ENCODE data around the gene MELTF.

Gene MELTF

GRCh38 chr3:196969134-196969659 is 60.4 kb downstream of the MELTF start:
- DNase-seq (ENCODE audit: low read depth in 3 of 3, low spot score in 1 of 3), result no peak

GRCh38 chr3:196968233-196969133 is 61.1 kb downstream of the MELTF start, which contains the start of gene PIGZ:
PIGZ (minus strand) TSS chr3:196968833; CDS start chr3:196952031, 16,802 bp downstream.
- DNase-seq (ENCODE audit: low read depth in 3 of 3, low spot score in 1 of 3), result peak in 1 of 3 donors; percentile 33

DNA sequence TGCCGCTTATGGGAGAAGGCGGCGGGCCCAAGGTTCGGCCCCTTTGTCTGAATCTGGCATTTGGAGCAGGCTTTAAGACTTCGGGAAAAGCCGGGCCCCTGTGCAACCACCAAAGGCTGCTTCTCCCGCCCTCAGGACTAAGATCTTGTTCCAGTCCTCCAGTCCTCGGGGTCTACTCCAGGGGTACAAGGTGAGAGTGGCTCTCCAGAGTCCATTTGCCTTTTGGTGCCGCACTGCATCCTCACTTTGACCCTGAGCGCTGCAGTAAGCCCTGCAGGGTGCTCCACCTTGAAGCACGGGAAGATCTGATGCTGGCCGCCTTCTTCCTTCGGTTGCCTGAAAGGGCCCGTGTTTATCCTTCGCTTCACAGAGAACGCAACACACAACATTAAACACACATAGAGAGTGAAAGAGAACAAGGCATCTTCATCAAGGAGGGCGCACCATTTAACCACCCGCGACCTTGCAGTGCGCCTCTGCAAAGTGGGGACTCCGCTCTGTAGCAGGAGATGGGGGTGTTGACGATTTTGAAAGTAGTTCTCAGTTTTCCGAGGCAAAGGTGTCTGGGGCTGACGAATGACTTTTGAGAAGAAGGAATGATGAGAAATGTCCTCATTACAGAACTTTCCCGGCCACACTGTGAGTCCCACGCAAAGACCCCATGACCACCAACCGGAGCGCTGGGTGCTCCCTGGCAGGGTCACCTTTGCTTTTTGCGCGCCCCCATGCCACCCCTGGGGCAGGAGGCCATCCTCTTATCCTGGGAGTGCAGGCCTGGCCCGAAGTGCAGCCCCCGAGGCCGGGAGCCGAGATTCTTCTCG is 62.0 kb downstream of the MELTF start:
- no peak for DNase-seq (ENCODE audit: low read depth in 3 of 3, low spot score in 1 of 3)

GRCh38 chr3:196966526-196967401 is 62.9 kb downstream of the MELTF start:
- no peak for DNase-seq (ENCODE audit: low read depth in 3 of 3, low spot score in 1 of 3)

- DNase-seq (ENCODE audit: low read depth in 3 of 3, low spot score in 1 of 3), result no peak
Observed at GRCh38 chr3:196965804-196966173, 63.8 kb downstream of the MELTF start.

GRCh38 chr3:196965112-196965803 is 64.4 kb downstream of the MELTF start:
- no peak for DNase-seq (ENCODE audit: low read depth in 3 of 3, low spot score in 1 of 3)

DNA sequence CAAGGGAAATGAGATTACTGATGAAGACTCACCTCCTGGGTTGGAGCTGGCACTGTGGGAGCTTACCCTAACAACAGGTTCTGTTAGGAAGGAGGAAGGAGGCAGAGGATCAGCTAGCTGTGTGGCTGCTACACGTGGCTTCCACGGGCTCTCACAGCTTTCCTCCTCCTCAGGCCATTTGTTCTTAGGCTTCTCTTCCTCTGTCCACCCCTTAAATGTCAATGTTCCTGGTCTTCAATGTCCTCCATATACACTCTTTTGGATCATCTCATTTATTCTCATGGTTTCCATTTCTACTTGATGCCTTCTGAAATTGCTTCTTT is 66.0 kb downstream of the MELTF start:
- DNase-seq (ENCODE audit: low read depth in 3 of 3, low spot score in 1 of 3), result no peak

DNA sequence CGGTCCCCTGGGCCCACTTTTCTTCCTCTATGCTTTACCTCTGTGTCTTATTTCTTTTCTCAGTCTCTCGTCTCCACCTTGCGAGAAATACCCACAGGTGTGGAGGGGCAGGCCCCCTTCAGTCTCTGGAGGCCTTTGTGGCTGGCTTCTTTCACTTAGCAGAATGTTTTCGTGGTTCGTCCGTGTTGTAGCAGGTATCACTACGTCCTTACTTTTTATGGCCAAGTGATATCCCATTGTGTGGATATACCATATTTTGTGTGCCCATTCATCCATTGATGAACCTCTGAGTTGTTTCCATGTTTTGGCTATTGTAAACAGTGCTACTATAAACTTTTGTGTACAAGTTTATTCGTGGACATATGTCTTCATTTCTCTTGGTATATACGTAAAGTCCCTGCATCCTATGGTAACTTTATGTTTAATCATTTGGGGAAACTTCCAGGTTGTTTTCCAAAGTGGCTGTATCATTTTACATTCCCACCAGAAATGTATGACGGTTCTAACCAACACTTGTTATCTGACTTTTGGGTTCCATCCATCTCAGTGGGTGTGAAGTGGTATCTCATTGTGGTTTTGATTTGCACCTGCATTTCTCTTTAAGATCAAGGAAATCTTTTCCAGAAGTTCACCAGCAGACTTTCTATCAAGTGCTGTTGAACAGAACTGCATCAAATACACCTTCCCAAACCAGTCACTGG is 66.5 kb downstream of the MELTF start:
- no peak for DNase-seq (ENCODE audit: low read depth in 3 of 3, low spot score in 1 of 3)

GRCh38 chr3:196962108-196962929 is 67.3 kb downstream of the MELTF start:
- no peak for DNase-seq (ENCODE audit: low read depth in 3 of 3, low spot score in 1 of 3)

DNA sequence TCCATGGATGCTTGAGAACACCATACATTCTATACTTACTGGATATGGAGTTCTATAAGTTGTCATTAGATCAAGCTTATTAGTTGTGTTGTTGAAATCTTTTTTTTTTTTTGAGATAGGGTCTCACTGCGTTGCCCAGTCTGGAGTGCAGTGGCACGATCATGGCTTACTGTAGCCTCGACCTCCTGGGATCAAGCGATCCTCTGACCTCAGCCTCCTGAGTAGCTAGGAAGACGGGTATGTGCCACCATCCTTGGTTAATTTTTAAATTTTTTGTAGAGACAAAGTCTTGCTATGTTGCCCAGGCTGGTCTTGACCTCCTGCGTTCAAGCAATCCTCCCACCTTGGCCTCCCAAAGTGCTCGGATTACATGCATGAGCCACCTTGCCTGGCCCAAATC is 74.8 kb downstream of the MELTF start:
- DNase-seq (ENCODE audit: low read depth in 3 of 3, low spot score in 1 of 3), result no peak

Measured in stimulated activated CD4-positive, alpha-beta T cell treated with anti-CD3 and anti-CD28 coated beads, TNF-alpha, amount 100 ng/mL, for 1 hour (primary cell).